HL-60 (cell line): ENCODE data around the gene FEN1.

Source experiments
- CTCF ChIP-seq: IDR thresholded peaks from one replicate; pipeline ENCODE4 v1.5.1; 2011; ENCODE audit warnings: low read length, control low read depth, inconsistent platforms; ENCODE audit not compliant: insufficient read depth
- GABPA ChIP-seq: IDR thresholded peaks from 2 replicates; pipeline ENCODE4 v1.6.1; 2012; ENCODE audit warnings: low read depth
- POLR2AphosphoS5 ChIP-seq: IDR thresholded peaks from 2 replicates; pipeline ENCODE4 v1.6.1; 2012; ENCODE audit warnings: low read depth
- REST ChIP-seq: IDR thresholded peaks from 2 replicates; pipeline ENCODE4 v1.6.1; 2012; ENCODE audit warnings: low read depth; ENCODE audit not compliant: insufficient replicate concordance

GRCh38 chr11:61747967-61748285 lies 44.8 kb upstream of the FEN1 start:
- no peak for TF ChIP-seq CTCF
- TF ChIP-seq POLR2AphosphoS5 = no peak
- TF ChIP-seq GABPA = no peak
- TF ChIP-seq REST = no peak
